ENCODE data around the gene SLC25A46.
"Not testable (repeated sequence)": the region's sequence is repeated elsewhere in the genome, so short reads cannot be mapped to it uniquely, and the experiment has no call there.

Gene SLC25A46
- 38.4 to 175 (median 87.6) reads per million in 17 experiments for total RNA-seq

- peak; percentile 92 to 96 (median 94) for DNase-seq
Observed at GRCh38 chr5:110738812-110739651, at the start of gene SLC25A46. Gene SLC25A46 (plus strand): TSS chr5:110739007. CDS start chr5:110739120, 113 bp downstream.

- not testable (repeated sequence) for DNase-seq
Observed at GRCh38 chr5:110690587-110690986, 48.2 kb upstream of the SLC25A46 start.

GRCh38 chr5:110692669-110693068 lies 46.1 kb upstream of the SLC25A46 start:
- DNase-seq, result not testable (repeated sequence)

- no peak for DNase-seq
Observed at GRCh38 chr5:110702300-110702699, 36.5 kb upstream of the SLC25A46 start.

- no peak for DNase-seq
Observed at GRCh38 chr5:110702704-110703103, 36.1 kb upstream of the SLC25A46 start.

- no peak for DNase-seq
Observed at GRCh38 chr5:110703481-110703880, 35.3 kb upstream of the SLC25A46 start.

GRCh38 chr5:110705349-110705748 lies 33.5 kb upstream of the SLC25A46 start:
- no peak for DNase-seq

GRCh38 chr5:110707260-110707844 lies 31.5 kb upstream of the SLC25A46 start:
- no peak for DNase-seq

GRCh38 chr5:110716247-110717245 lies 22.3 kb upstream of the SLC25A46 start:
- no peak for DNase-seq

- no peak for DNase-seq
Observed at GRCh38 chr5:110718311-110718710, 20.5 kb upstream of the SLC25A46 start.

- peak; percentile 67 to 89 (median 88) for DNase-seq
Observed at GRCh38 chr5:110726249-110727024, 12.4 kb upstream of the SLC25A46 start, which contains the start of gene TMEM232. Gene TMEM232 (minus strand): TSS chr5:110726671. CDS start chr5:110667352, 59,319 bp downstream.

GRCh38 chr5:110727025-110727314 lies 11.8 kb upstream of the SLC25A46 start:
- peak in 2 of 4 experiments; percentile 3 to 46 for DNase-seq

GRCh38 chr5:110731499-110731898 lies 7.3 kb upstream of the SLC25A46 start:
- DNase-seq, result not testable (repeated sequence)

- DNase-seq, result no peak
Observed at GRCh38 chr5:110734101-110734500, 4.7 kb upstream of the SLC25A46 start.

GRCh38 chr5:110735556-110735955 lies 3.3 kb upstream of the SLC25A46 start:
- DNase-seq, result peak in 1 of 4 experiments; percentile 10

GRCh38 chr5:110736753-110737152 lies 2.1 kb upstream of the SLC25A46 start:
- DNase-seq, result peak; percentile 28 to 71 (median 52)

- no peak for DNase-seq
Observed at GRCh38 chr5:110738503-110738811, 350 bp upstream of the SLC25A46 start.

- DNase-seq, result no peak
Observed at GRCh38 chr5:110751902-110752762, 13.3 kb downstream of the SLC25A46 start.

GRCh38 chr5:110752953-110753352 lies 14.1 kb downstream of the SLC25A46 start:
- DNase-seq, result no peak

- DNase-seq, result no peak
Observed at GRCh38 chr5:110753600-110753999, 14.8 kb downstream of the SLC25A46 start.

GRCh38 chr5:110754181-110754580 lies 15.4 kb downstream of the SLC25A46 start:
- DNase-seq, result no peak
